ENCODE results near the gene TSPAN12. TPM values are rescaled to one million over a fixed set of nuclear protein-coding genes. Genes with fewer than 3 reads are reported as not detected.

Gene TSPAN12
- total and polyA plus RNA-seq, 2 of the 8 experiments (the other 6 are each of a cell fraction or from before 2014, with no cell fraction given): 6.1 to 17.9 TPM

DNA sequence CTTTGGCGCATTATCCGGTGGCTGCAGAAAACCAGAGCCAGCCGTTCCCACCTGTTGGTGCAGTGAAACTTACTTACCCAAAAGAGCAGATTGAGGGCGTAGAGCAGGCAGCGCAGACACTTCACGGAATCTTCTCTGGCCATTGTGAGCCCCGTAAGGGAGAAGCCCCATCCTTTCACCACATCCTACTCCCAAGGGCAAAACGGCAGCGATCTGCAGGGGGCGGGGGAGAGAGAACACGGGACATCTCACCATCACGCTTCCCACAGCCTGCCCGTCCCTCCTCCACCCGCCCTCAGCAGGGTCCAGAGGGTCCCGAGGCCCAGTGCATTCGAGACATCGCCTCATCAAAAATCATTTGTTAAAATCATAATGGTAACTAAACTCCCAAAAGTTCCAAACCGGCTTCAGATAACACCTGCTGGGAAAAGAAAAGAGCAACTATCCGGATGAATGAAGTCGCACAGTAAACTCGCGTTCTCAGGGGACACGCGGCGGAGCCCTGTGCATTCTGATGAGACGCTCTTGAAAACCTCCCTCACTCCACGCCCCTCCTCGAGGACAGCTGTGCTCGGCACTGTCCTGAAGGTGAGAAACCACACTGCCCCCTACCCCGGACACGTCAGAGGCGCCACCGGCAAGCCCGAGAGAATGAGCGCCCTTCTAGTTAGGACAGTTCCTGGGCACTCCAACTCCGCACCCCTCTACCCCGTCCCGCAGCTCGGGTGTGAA, 1.2 kb downstream of the TSPAN12 start (continued):
- TF ChIP-seq ZNF274 (IDR thresholded peaks at IDR 0.05; ENCODE audit: borderline replicate concordance, extremely low read depth, low read length): no peak
- TF ChIP-seq KDM1A (IDR thresholded peaks at IDR 0.05; ENCODE audit: borderline replicate concordance, low read length): no peak
- TF ChIP-seq HDAC6 (IDR thresholded peaks at IDR 0.05; ENCODE audit: low read depth, low read length): no peak
- no peak for TF ChIP-seq POU5F1 (IDR thresholded peaks at IDR 0.05; ENCODE audit: low read depth, low read length)
- TF ChIP-seq FOSL1 (IDR thresholded peaks at IDR 0.05; ENCODE audit: insufficient read depth, low read depth, low read length): no peak
- peak; percentile 76; a peak in 2 of 4 replicates for TF ChIP-seq HDAC2 (IDR thresholded peaks at IDR 0.05; ENCODE audit: borderline replicate concordance in 1 of 2, low read depth in 2 of 2, low read length in 2 of 2)
- TF ChIP-seq CTBP2 (IDR thresholded peaks at IDR 0.05; ENCODE audit: borderline replicate concordance, insufficient read depth, insufficient read length, low read length): no peak

Data from H1 (cell line).